Measurements from ENCODE around the gene GPR158.

- TF ChIP-seq CTCF (conservative IDR thresholded peaks at IDR 0.05; ENCODE audit: low read length) (no peak), EZH2phosphoT487 (IDR thresholded peaks at IDR 0.05; ENCODE audit: borderline replicate concordance, low read depth, low read length) (no peak)
Observed at GRCh38 chr10:25504306-25504705, 329.5 kb downstream of the GPR158 start.

All from OCI-LY7 (cell line).